Nephron (organoid): ENCODE measurements around the gene FBN2.

ENCODE experiments used
- H3K27ac Mint-ChIP-seq, 3 experiments: 2 replicates each; pipeline ENCODE4 v1.8.0; 2020; ENCODE audit warnings: mixed read lengths in 3 of 3, mild to moderate bottlenecking in 2 of 3, moderate library complexity in 1 of 3
- H3K27me3 Mint-ChIP-seq: 2 replicates; pipeline ENCODE4 v1.8.0; 2021; ENCODE audit warnings: low read depth, mild to moderate bottlenecking, moderate library complexity, mixed read lengths
- H3K36me3 Mint-ChIP-seq: 2 replicates; pipeline ENCODE4 v1.8.0; 2020; ENCODE audit warnings: low read depth, mixed read lengths
- H3K4me1 Mint-ChIP-seq: 2 replicates; pipeline ENCODE4 v1.8.0; 2020; ENCODE audit warnings: mixed read lengths
- H3K4me3 Mint-ChIP-seq, 3 experiments: 2 replicates each; pipeline ENCODE4 v1.8.0; 2020; ENCODE audit warnings: mild to moderate bottlenecking in 3 of 3, mixed read lengths in 3 of 3, moderate library complexity in 2 of 3
- H3K9me3 Mint-ChIP-seq: 2 replicates; pipeline ENCODE4 v1.8.0; 2020; ENCODE audit warnings: mixed read lengths
- TF ChIP-seq, protein P1 (sequence below), 3 experiments: fragments of 200-600 bp; sonication (generic); IDR thresholded peaks; one replicate each; pipeline ENCODE4 v1.5.0; 2021; ENCODE audit warnings: antibody characterized with exemption in 3 of 3; ENCODE audit not compliant: unreplicated experiment in 3 of 3

The FBN2 gene

DNA sequence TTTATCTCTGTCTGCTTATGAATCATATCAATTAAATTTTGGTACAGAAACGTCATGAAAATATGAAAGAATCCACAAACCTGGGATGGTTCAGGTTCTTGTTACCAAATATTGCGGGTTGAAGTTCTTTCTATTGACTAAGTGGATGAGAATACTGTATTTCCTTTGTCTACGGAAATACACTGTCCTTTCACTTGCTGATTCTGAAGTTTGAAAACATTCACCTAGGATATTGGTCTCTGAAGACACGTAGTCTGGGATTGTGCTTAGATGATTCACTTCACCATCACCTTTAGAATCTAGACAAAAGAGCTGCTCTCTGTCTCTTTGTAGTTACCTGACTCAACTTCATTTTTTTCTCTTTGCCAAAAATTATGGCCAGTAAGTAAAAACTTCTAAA is 222.4 kb downstream of the FBN2 start:
- H3K27me3 Mint-ChIP-seq, result no peaks in the 10 kb centered on the region
- no peaks in the 10 kb centered on the region for H3K9me3 Mint-ChIP-seq
- peaks cover 66% of the 10 kb centered on the region for H3K36me3 Mint-ChIP-seq
- no peaks in the 10 kb centered on the region for H3K4me1 Mint-ChIP-seq
- TF ChIP-seq, protein P1, sequence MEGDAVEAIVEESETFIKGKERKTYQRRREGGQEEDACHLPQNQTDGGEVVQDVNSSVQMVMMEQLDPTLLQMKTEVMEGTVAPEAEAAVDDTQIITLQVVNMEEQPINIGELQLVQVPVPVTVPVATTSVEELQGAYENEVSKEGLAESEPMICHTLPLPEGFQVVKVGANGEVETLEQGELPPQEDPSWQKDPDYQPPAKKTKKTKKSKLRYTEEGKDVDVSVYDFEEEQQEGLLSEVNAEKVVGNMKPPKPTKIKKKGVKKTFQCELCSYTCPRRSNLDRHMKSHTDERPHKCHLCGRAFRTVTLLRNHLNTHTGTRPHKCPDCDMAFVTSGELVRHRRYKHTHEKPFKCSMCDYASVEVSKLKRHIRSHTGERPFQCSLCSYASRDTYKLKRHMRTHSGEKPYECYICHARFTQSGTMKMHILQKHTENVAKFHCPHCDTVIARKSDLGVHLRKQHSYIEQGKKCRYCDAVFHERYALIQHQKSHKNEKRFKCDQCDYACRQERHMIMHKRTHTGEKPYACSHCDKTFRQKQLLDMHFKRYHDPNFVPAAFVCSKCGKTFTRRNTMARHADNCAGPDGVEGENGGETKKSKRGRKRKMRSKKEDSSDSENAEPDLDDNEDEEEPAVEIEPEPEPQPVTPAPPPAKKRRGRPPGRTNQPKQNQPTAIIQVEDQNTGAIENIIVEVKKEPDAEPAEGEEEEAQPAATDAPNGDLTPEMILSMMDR (IDR thresholded peaks at IDR 0.05; ENCODE audit: unreplicated experiment in 3 of 3), result no peak
- no peak overlapping the region for H3K27ac Mint-ChIP-seq
- no peak overlapping the region for H3K4me3 Mint-ChIP-seq

DNA sequence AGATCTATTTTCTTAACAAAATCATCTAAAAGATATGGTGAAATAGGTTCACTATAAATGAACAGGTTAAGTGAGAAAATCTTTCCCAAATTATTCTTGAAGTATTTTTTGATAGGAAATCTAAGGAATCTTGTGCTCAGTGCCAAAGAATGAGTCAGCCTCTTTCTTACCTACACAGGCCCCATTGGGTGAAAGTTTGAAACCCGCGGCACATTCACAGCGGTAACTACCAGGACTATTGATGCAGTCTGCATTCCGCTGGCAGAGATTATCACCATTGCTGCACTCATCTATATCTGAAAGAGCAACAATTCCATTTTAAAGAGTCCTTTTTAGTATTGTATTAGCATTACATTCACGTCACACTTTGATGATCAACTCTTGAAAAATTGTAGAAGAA is 232.7 kb downstream of the FBN2 start:
- no peaks in the 10 kb centered on the region for H3K9me3 Mint-ChIP-seq

DNA sequence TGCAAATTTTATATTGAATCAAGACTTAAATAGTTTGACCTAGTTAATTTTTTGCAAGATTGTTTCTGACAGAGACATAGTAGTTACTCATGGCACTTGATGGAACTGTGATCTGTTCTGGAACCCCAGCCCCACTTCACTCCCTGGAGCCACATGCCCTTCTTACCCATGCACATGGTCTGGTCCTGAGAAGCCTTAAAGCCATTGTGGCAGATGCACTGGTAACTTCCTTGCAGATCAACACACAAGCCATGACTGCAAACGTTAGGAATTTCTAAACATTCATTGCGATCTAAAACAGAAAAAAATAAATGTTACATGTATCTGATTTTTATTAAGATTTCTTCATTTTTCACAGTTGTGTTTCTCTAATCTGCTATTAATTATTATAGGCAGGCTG is 233.3 kb downstream of the FBN2 start:
- Mint-ChIP-seq H3K4me3 (no peak overlapping the region), H3K27ac (no peak overlapping the region), H3K27me3 (no peaks in the 10 kb centered on the region), H3K4me1 (peaks cover 20% of the 10 kb centered on the region), H3K36me3 (peaks cover 66% of the 10 kb centered on the region), H3K9me3 (no peaks in the 10 kb centered on the region)
- TF ChIP-seq, protein P1 (IDR thresholded peaks at IDR 0.05; ENCODE audit: unreplicated experiment in 3 of 3), result no peak

More for the DNA sequence above, 232.7 kb downstream of the FBN2 start:
- peaks cover 61% of the 10 kb centered on the region for H3K36me3 Mint-ChIP-seq
- H3K27ac Mint-ChIP-seq, result no peak overlapping the region
- no peak overlapping the region for H3K4me3 Mint-ChIP-seq
- H3K27me3 Mint-ChIP-seq, result no peaks in the 10 kb centered on the region
- TF ChIP-seq, protein P1 (IDR thresholded peaks at IDR 0.05; ENCODE audit: unreplicated experiment in 3 of 3), result no peak
- H3K4me1 Mint-ChIP-seq, result peaks cover 20% of the 10 kb centered on the region

DNA sequence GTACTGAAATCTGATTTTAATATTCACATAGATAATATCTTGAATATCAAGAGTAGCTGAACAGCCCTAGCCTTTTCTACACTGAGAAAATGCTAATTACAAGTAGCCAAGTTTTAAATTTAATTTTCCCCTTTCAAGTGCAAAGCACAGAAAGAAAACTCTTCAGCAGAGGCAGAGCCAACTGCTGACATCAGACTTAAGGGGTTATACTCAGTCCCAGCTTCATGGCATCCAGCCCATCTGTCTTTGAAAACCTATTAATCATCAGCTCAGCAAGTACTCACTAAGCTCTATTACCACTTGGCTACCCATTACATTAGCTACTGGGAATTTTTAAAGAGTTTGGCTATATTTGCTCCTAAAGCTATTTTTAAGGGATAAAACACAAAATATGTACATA is 234.0 kb downstream of the FBN2 start:
- H3K4me3 Mint-ChIP-seq, result no peak overlapping the region
- H3K36me3 Mint-ChIP-seq, result peaks cover 72% of the 10 kb centered on the region
- peaks cover 2% of the 10 kb centered on the region for H3K9me3 Mint-ChIP-seq
- peaks cover 20% of the 10 kb centered on the region for H3K4me1 Mint-ChIP-seq
- H3K27ac Mint-ChIP-seq, result peak overlapping the region in 2 of 3 experiments; percentile 62
- TF ChIP-seq, protein P1 (IDR thresholded peaks at IDR 0.05; ENCODE audit: unreplicated experiment in 3 of 3), result no peak
- H3K27me3 Mint-ChIP-seq, result no peaks in the 10 kb centered on the region

DNA sequence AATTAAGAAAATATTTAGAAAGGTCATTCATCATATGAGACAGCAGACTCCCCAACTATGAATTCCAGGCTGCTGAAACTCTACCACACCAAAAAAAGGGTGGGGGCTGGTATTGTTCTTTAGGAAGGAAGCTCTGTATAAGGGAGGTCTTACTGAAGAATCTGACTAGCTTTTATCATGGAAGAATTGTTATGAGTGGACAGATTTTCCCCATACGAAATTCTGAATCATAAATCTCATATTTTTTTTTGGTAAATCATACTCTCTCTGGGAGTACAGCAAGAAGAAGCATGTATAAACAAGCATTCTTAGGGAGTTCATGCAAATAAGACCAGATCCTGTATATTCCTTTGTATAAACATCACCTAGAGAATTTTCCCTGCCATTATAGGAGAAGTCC is 234.5 kb downstream of the FBN2 start:
- H3K4me1 Mint-ChIP-seq, result peaks cover 20% of the 10 kb centered on the region
- H3K9me3 Mint-ChIP-seq, result peaks cover 2% of the 10 kb centered on the region
- peak overlapping the region in 2 of 3 experiments; percentile 62 for H3K27ac Mint-ChIP-seq
- no peak overlapping the region for H3K4me3 Mint-ChIP-seq
- peaks cover 71% of the 10 kb centered on the region for H3K36me3 Mint-ChIP-seq
- H3K27me3 Mint-ChIP-seq, result no peaks in the 10 kb centered on the region
- TF ChIP-seq, protein P1 (IDR thresholded peaks at IDR 0.05; ENCODE audit: unreplicated experiment in 3 of 3), result no peak

DNA sequence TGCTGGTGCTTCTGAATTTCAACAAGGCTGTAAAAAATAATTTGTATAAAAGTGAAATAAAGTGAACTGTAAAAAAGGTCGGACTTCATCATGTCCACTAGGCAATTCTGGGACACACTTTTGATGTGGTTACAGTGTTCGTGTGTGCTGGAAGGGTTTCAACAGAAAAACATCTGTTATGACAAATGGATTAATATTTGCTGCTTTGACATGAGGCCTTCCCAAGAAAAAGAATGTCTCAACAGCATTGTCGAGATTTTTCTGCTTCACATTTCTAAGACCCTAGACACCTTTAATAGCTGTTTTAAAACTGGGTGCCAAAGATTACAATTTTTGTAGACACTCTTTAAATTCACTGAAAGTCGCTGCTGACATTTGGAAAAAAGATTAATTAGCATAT is 237.9 kb downstream of the FBN2 start:
- Mint-ChIP-seq H3K27ac (no peak overlapping the region), H3K9me3 (peaks cover 9% of the 10 kb centered on the region), H3K27me3 (no peaks in the 10 kb centered on the region), H3K4me1 (peaks cover 20% of the 10 kb centered on the region), H3K4me3 (no peak overlapping the region), H3K36me3 (peaks cover 70% of the 10 kb centered on the region)
- TF ChIP-seq, protein P1 (IDR thresholded peaks at IDR 0.05; ENCODE audit: unreplicated experiment in 3 of 3), result no peak
